CD4-positive, alpha-beta T cell treated with Interleukin-6 at 100 ng/mL for 8 hours (primary cell): Measurements from ENCODE around the gene GRIN3B.

Experiments
- DNase-seq: peaks from one replicate; pipeline ENCODE4 v3.0.0-alpha.2; 2020; ENCODE audit warnings: mixed read lengths, low spot score

The GRIN3B gene

GRCh38 chr19:964761-965694 lies 35.2 kb upstream of the GRIN3B start:
- DNase-seq, result no peak

GRCh38 chr19:966485-967088 lies 33.6 kb upstream of the GRIN3B start:
- no peak for DNase-seq

DNA sequence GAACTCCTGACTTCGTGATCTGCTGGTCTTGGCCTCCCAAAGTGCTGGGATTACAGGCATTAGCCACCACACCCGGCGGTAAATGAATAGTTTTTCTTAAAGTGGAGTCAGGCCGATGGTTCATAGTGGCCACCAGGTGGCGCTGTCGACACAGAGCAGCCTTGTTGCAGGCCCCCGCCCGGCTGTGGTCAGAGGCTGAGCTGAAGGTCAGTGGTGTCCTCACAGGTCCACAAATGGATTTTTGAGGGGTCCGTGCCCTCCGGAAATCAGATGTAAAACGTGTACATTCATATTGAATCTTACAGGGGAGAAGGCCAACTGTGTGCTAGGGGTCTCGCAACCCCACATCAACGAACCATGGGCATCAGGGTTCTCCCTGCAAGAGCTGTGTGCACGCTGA lies 29.5 kb upstream of the GRIN3B start:
- DNase-seq, result no peak

DNA sequence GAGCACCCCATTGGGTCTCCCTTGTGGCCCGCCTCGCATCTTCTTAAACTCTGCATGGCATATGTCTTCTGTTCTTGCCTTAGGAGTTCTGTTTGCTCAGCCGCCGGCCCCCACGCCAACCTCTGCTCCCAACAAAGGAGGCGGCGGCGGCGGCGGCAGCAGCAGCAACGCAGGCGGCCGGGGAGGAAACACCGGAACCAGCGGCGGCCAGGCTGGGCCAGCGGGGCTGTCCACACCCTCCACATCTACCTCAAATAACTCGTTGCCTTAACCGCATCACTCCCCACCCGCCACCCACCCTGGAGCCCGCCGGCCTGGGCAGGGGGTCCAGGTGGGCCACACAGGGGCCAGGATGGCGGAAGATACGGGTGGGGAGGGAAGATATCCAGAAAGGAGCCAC lies 28.4 kb upstream of the GRIN3B start:
- DNase-seq, result no peak

- DNase-seq, result no peak
Observed at GRCh38 chr19:972281-972680, 27.9 kb upstream of the GRIN3B start.

- no peak for DNase-seq
Observed at GRCh38 chr19:973726-974563, 26.3 kb upstream of the GRIN3B start.

- no peak for DNase-seq
Observed at GRCh38 chr19:974564-975257, 25.5 kb upstream of the GRIN3B start.

GRCh38 chr19:976476-976875 lies 23.7 kb upstream of the GRIN3B start:
- no peak for DNase-seq

GRCh38 chr19:977058-977464 lies 23.2 kb upstream of the GRIN3B start:
- DNase-seq, result no peak

- no peak for DNase-seq
Observed at GRCh38 chr19:979318-979741, 20.9 kb upstream of the GRIN3B start.

- DNase-seq, result no peak
Observed at GRCh38 chr19:980133-980998, 19.9 kb upstream of the GRIN3B start.

GRCh38 chr19:982567-983170 lies 17.6 kb upstream of the GRIN3B start:
- peak; percentile 60 for DNase-seq

- DNase-seq, result peak; percentile 89
Observed at GRCh38 chr19:984165-984967, 15.9 kb upstream of the GRIN3B start, which contains the start of gene WDR18. TSS of gene WDR18 (plus strand) at chr19:984345. CDS start at chr19:984354, 9 bp downstream.

GRCh38 chr19:986083-986482 lies 14.1 kb upstream of the GRIN3B start:
- no peak for DNase-seq

DNA sequence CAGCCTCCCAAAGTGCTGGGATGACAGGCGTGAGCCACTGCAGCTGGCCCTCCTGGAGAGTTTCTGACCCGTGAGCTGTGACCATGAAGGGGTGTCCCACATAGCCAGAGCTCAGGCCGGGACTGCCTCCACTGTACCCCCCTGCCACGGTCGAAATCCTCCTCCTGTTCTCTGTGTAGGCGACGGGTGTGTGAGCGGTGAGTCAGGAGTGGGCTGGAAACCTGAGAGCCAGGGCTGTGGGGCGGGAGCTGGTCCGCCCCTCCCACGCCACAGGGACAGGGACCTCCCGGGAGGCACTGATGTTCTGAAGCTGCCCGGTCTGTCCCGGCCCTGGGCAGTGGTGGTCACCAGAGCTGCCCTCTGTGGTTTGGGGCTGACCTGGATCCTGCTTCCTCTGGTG lies 12.1 kb upstream of the GRIN3B start:
- no peak for DNase-seq

DNA sequence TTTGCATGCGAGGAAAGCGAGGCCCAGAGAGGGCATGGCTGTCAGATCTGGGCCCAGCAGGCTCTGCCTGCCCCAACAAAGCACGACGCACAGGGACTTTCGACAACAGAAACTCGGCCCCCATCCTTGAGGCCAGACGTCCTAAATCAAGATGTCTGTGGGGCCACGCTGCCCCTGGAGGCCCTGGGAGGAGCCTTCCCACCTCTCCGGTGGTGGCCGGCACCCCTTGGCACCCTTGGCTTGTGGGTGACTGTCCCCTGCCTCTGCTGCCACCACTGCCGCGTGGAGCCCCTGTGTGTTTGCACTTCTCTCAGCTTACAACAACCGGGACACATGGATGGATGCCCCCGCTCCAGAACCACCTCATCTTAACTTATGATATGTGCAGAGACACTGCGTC lies 11.7 kb upstream of the GRIN3B start:
- DNase-seq, result no peak

- no peak for DNase-seq
Observed at GRCh38 chr19:989381-990081, 10.7 kb upstream of the GRIN3B start.

DNA sequence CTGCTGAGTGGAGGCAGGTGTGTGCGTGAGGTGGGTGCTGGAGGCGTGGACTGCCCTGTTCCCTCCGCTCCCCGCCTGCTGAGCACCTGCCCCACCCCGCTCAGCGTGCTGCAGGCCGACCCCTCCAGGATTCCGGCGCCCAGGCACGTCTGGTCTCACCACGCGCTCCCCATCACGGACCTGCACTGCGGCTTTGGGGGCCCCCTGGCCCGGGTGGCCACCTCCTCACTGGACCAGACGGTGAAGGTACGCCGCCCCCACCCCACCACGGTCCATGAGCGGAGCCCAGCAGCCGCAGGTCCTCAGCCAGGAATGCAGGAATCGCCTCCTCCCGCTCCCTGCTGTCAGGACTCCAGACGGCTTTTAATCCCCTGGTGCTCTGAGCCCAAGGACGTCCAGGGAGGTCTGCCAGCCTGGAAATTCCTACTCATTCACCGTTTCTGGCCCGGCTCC lies 10.1 kb upstream of the GRIN3B start:
- no peak for DNase-seq

GRCh38 chr19:990746-991145 lies 9.5 kb upstream of the GRIN3B start:
- DNase-seq, result no peak
